ENCODE measurements around the gene TBXA2R. TPM values are rescaled to one million over a fixed set of nuclear protein-coding genes. Genes with fewer than 3 reads are reported as not detected.

Gene TBXA2R
- total and polyA plus RNA-seq, 2 of the 8 experiments (the other 6 are each of a cell fraction or from before 2014, with no cell fraction given): 0.39 to 0.50 TPM

GRCh38 chr19:3572132-3572854 lies 34.4 kb downstream of the TBXA2R start:
- no peak overlapping the region for H3K56ac ChIP-seq (replicated peaks; ENCODE audit: insufficient read length, low read depth, low read length)
- no peak overlapping the region for H2AFZ ChIP-seq (ENCODE audit: low read length)
- H3K79me2 ChIP-seq (ENCODE audit: control insufficient read depth in 1 of 2, insufficient read depth in 2 of 2, low read length in 2 of 2): no peaks in the 10 kb centered on the region
- FAIRE-seq: peak; percentile 13
- no peak overlapping the region for H2BK20ac ChIP-seq (ENCODE audit: low read length)
- no peak overlapping the region for H2BK15ac ChIP-seq (ENCODE audit: low read length)
- H3K4me1 ChIP-seq (replicated peaks in 1 of 4; ENCODE audit: control insufficient read depth in 3 of 4, insufficient read depth in 4 of 4, low read length in 3 of 4): peaks cover 3 to 13% (median 12%) of the 10 kb centered on the region in 4 experiments; a peak in 6 of 7 replicates
- H2AK5ac ChIP-seq (ENCODE audit: low read depth, low read length): no peak overlapping the region
- no peak overlapping the region for H4K5ac ChIP-seq (ENCODE audit: insufficient read length, low read depth, low read length)
- H3K79me1 ChIP-seq (ENCODE audit: low read depth, low read length): no peaks in the 10 kb centered on the region
- peak; percentile 97 to 100 for DNase-seq (ENCODE audit: low read depth in 1 of 2, low spot score in 2 of 2)
- H3K4ac ChIP-seq (replicated peaks; ENCODE audit: insufficient read length, low read depth, low read length): no peak overlapping the region
- H3K9me3 ChIP-seq (ENCODE audit: insufficient read depth in 2 of 2, low read depth in 1 of 2, low read length in 1 of 2): no peaks in the 10 kb centered on the region
- H3K18ac ChIP-seq (ENCODE audit: extremely low read depth, low read length): no peak overlapping the region; the same call in 1 of the 2 replicates
- H3K36me3 ChIP-seq (ENCODE audit: control insufficient read depth in 2 of 4, insufficient read depth in 4 of 4, low read length in 3 of 4): no peaks in the 10 kb centered on the region
- peaks cover 3 to 8% of the 10 kb centered on the region in 2 experiments for H4K20me1 ChIP-seq (replicated peaks in 1 of 2; ENCODE audit: control insufficient read depth in 1 of 2, insufficient read depth in 2 of 2, low read length in 2 of 2)
- peaks cover 17% of the 10 kb centered on the region; the same call in 1 of the 2 replicates for H3K23me2 ChIP-seq (ENCODE audit: low read depth, low read length)
- peak overlapping the region; percentile 43 to 69 for H3K4me2 ChIP-seq (ENCODE audit: insufficient read depth in 1 of 2, low read depth in 2 of 2, low read length in 2 of 2)
- H4K91ac ChIP-seq (replicated peaks; ENCODE audit: insufficient read length, low read length): no peak overlapping the region
- no peak overlapping the region for H2BK120ac ChIP-seq (replicated peaks; ENCODE audit: low read depth, low read length)
- no peak overlapping the region for H3K14ac ChIP-seq (ENCODE audit: insufficient read length)
- no peak overlapping the region for H3K23ac ChIP-seq (ENCODE audit: insufficient read length)
- H3K9ac ChIP-seq (replicated peaks in 1 of 4; ENCODE audit: extremely low read depth in 1 of 4, low read depth in 3 of 4, low read length in 3 of 4): no peak overlapping the region
- H2BK12ac ChIP-seq (ENCODE audit: low read depth, low read length): no peak overlapping the region
- H3K27ac ChIP-seq (ENCODE audit: low read depth, low read length): no peak overlapping the region
- POLR2A ChIA-PET (ENCODE audit: partially characterized antibody): interaction anchor here (0.6 kb wide), 1 partner anchor 82 kb away, joined by 3 read pairs; no protein-coding TSS in a partner anchor
- H3K27me3 ChIP-seq (replicated peaks in 1 of 4; ENCODE audit: control insufficient read depth in 3 of 4, extremely low read depth in 1 of 4, insufficient read depth in 3 of 4, low read length in 3 of 4): no peaks in the 10 kb centered on the region
- CTCF ChIA-PET (ENCODE audit: partially characterized antibody): interaction anchor here (0.6 to 0.9 kb wide), 3 partner anchors 47 to 397 kb away, joined by 3 read pairs; no protein-coding TSS in a partner anchor
- H3K4me3 ChIP-seq (ENCODE audit: extremely low read depth in 1 of 4, insufficient read depth in 2 of 4, low read depth in 3 of 4, low read length in 4 of 4): peak overlapping the region; percentile 14 to 97 (median 18); a peak in 7 of 8 replicates
- no peak overlapping the region; the same call in 1 of the 2 replicates for H4K8ac ChIP-seq (ENCODE audit: extremely low read depth, insufficient read depth, low read length)
- 13% methylated on average over 32 of the region's 48 CpGs; no CpG with 5 or more reads in 1 of the 2 experiments for WGBS, 2 experiments (ENCODE audit: extremely low coverage in 1 of 2, insufficient coverage in 1 of 2, insufficient read length in 1 of 2, insufficient replicate concordance in 2 of 2, low coverage in 1 of 2, low lambda C conversion rate in 2 of 2, missing lambda C conversion rate in 1 of 2)
- H2BK5ac ChIP-seq (ENCODE audit: low read depth, low read length): no peak overlapping the region
- TF ChIP-seq CBX8 (IDR thresholded peaks at IDR 0.05; ENCODE audit: borderline replicate concordance, low read depth, low read length) (no peak), CHD1 (IDR thresholded peaks at IDR 0.05; ENCODE audit: low read depth, low read length) (no peak)
